ENCODE results near the gene CNTNAP2.

DNA sequence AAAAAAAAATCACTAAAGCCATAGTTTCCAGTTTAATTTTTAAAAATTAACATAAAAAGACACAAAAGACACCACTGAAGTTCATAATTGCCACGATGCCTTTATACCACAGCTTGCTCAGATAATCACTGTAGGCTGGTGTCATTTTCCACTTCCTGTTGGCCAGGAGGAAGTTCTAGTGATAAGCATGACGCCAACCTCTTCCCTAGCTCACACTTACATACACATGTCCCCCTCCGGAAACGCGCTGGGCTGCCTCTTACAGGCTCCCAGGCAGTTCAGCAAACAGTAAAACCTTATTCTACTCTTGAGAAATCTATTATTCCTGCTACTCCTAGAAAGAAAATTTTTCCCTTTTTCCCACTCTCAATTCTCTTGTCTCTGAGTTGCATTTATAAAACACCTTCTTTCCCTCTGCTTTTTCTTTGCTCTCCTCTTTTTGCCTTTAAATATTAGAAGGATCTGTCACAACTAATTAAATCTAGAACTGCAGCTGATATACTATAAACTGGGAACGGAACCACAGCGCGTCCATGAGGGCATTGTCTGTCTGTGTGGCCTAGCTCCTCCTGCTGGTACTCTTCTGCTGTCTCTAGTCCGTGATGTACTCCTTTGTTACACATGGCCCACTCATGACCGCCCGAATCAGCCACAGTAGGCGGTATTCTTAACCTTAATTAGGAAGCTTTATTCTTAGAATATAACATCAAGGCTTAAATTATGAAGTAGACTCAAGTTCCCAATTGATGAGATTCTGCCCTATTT is 664.9 kb downstream of the CNTNAP2 start:
- TF ChIP-seq, protein P1, sequence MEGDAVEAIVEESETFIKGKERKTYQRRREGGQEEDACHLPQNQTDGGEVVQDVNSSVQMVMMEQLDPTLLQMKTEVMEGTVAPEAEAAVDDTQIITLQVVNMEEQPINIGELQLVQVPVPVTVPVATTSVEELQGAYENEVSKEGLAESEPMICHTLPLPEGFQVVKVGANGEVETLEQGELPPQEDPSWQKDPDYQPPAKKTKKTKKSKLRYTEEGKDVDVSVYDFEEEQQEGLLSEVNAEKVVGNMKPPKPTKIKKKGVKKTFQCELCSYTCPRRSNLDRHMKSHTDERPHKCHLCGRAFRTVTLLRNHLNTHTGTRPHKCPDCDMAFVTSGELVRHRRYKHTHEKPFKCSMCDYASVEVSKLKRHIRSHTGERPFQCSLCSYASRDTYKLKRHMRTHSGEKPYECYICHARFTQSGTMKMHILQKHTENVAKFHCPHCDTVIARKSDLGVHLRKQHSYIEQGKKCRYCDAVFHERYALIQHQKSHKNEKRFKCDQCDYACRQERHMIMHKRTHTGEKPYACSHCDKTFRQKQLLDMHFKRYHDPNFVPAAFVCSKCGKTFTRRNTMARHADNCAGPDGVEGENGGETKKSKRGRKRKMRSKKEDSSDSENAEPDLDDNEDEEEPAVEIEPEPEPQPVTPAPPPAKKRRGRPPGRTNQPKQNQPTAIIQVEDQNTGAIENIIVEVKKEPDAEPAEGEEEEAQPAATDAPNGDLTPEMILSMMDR (IDR thresholded peaks at IDR 0.05) = no peak
- TF ChIP-seq POLR2AphosphoS5 (IDR thresholded peaks at IDR 0.05) (no peak), EP300 (IDR thresholded peaks at IDR 0.05) (no peak), POLR2A (IDR thresholded peaks at IDR 0.05) (no peak)

Measured in suprapubic skin (tissue), 4 donors.